ENCODE measurements around the gene PHETA2. TPM values are rescaled to one million over a fixed set of nuclear protein-coding genes. Genes with fewer than 3 reads are reported as not detected.

PHETA2 gene
- total RNA-seq, 1 experiment from 2014 or later, result 5.7 TPM

DNA sequence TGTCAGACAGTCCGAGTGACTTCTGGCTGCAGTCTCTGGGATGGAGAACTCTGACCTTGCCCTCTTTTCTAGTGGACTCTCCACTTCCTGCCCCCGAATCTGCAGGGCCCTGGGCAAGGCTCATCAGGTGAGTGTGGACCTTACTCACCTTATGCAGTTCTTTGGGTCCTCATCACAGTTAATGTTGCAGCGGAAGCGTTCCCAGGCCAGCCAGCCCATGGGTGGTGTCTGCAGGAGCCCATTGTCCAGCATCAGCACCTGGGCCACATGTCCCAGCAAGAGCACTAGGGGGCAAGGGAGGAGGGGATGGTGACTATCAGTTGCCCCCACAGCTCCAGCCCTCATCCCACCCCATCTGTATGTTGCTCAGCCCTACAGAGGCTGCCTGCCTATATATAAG, 5.8 kb upstream of the PHETA2 start:
- peaks cover 23% of the 10 kb centered on the region for H3K27me3 Mint-ChIP-seq (ENCODE audit: low read depth)
- POLR2A ChIA-PET, result no interaction called here
- ATAC-seq, result no peak
- no peak for TF ChIP-seq NR2C2 (CRISPR knock-in tag; IDR thresholded peaks at IDR 0.05)
- TF ChIP-seq ZNF423 (CRISPR knock-in tag; IDR thresholded peaks at IDR 0.05), result no peak
- TF ChIP-seq, protein P1, sequence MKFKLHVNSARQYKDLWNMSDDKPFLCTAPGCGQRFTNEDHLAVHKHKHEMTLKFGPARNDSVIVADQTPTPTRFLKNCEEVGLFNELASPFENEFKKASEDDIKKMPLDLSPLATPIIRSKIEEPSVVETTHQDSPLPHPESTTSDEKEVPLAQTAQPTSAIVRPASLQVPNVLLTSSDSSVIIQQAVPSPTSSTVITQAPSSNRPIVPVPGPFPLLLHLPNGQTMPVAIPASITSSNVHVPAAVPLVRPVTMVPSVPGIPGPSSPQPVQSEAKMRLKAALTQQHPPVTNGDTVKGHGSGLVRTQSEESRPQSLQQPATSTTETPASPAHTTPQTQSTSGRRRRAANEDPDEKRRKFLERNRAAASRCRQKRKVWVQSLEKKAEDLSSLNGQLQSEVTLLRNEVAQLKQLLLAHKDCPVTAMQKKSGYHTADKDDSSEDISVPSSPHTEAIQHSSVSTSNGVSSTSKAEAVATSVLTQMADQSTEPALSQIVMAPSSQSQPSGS (CRISPR knock-in tag; IDR thresholded peaks at IDR 0.05; ENCODE audit: borderline replicate concordance, low read depth), result no peak
- TF ChIP-seq, protein P2, sequence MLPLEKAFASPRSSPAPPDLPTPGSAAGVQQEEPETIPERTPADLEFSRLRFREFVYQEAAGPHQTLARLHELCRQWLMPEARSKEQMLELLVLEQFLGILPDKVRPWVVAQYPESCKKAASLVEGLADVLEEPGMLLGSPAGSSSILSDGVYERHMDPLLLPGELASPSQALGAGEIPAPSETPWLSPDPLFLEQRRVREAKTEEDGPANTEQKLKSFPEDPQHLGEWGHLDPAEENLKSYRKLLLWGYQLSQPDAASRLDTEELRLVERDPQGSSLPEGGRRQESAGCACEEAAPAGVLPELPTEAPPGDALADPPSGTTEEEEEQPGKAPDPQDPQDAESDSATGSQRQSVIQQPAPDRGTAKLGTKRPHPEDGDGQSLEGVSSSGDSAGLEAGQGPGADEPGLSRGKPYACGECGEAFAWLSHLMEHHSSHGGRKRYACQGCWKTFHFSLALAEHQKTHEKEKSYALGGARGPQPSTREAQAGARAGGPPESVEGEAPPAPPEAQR (CRISPR knock-in tag; IDR thresholded peaks at IDR 0.05), result no peak
- H3K4me1 Mint-ChIP-seq, result peaks cover 49% of the 10 kb centered on the region
- H3K36me3 Mint-ChIP-seq, result peaks cover 27% of the 10 kb centered on the region
- H3K4me3 Mint-ChIP-seq, result no peak overlapping the region
- CTCF ChIA-PET, result interaction anchor here (1.0 kb wide), 1 partner anchor 142 kb away, joined by 3 read pairs; no protein-coding TSS in a partner anchor
- no peaks in the 10 kb centered on the region for H3K9me3 Mint-ChIP-seq
- peak; percentile 4 for DNase-seq (ENCODE audit: low spot score)
- no peak overlapping the region for H3K27ac Mint-ChIP-seq

DNA sequence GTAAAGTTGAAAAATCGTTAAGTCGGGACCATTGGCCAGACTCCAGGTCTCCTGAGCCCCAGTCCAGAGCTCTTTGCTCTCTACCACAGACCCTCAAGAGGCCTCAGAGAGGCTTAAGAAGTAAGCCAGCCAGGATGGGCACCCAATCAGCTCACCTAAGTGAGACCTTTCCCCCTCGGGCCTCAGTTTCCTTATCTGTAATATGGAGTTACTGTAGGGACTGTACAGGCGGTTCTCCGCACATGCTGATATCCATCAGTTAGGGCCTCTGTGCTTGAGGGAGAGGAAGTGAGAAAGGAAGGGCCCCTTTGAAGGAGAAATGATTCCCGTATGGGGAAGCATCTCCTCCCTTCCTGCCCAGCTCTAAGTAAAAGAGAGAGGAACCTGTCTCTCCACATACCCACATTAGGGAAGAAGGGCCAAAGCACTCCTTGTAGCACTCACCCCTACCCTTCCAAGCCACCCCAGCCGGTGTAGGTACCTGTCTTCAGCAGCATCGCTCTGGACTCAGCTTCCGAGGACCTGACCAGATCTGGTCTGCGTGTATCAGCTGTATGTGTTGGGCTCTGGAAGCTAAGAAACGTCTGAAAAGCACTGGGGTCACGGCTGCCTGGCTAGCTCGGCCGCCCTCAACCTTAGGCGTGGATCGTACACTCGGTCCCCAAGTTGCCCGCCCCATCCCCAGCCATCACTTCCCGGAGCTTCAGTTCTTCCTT, 4.1 kb upstream of the PHETA2 start:
- H3K36me3 Mint-ChIP-seq, result peaks cover 24% of the 10 kb centered on the region
- H3K4me3 Mint-ChIP-seq, result peak overlapping the region; percentile 72
- ChIA-PET POLR2A (interaction anchor here (0.5 to 2.8 kb wide), 6 partner anchors 10 to 126 kb away, joined by 3 to 10 read pairs (median 3); partner anchors contain the start of gene NDUFA6), CTCF (interaction anchor here (1.1 to 2.8 kb wide), 6 partner anchors 21 to 373 kb away, joined by 3 to 22 read pairs (median 6); partner anchors contain the start of genes NDUFA6 and TNFRSF13C)
- H3K9me3 Mint-ChIP-seq, result no peaks in the 10 kb centered on the region
- peaks cover 28% of the 10 kb centered on the region for H3K27me3 Mint-ChIP-seq (ENCODE audit: low read depth)
- H3K27ac Mint-ChIP-seq, result peak overlapping the region; percentile 8; the same call in 1 of the 2 replicates
- 0 out of 2 replicates have a peak, but pooled peaks have one; percentile 29 for TF ChIP-seq ZNF317 (CRISPR knock-in tag; IDR thresholded peaks at IDR 0.05; ENCODE audit: borderline replicate concordance, low read depth)
- TF ChIP-seq ZNF232 (CRISPR knock-in tag; IDR thresholded peaks at IDR 0.05), result no peak
- TF ChIP-seq GABPB1 (CRISPR knock-in tag; IDR thresholded peaks at IDR 0.05), result no peak
- TF ChIP-seq, protein P3, sequence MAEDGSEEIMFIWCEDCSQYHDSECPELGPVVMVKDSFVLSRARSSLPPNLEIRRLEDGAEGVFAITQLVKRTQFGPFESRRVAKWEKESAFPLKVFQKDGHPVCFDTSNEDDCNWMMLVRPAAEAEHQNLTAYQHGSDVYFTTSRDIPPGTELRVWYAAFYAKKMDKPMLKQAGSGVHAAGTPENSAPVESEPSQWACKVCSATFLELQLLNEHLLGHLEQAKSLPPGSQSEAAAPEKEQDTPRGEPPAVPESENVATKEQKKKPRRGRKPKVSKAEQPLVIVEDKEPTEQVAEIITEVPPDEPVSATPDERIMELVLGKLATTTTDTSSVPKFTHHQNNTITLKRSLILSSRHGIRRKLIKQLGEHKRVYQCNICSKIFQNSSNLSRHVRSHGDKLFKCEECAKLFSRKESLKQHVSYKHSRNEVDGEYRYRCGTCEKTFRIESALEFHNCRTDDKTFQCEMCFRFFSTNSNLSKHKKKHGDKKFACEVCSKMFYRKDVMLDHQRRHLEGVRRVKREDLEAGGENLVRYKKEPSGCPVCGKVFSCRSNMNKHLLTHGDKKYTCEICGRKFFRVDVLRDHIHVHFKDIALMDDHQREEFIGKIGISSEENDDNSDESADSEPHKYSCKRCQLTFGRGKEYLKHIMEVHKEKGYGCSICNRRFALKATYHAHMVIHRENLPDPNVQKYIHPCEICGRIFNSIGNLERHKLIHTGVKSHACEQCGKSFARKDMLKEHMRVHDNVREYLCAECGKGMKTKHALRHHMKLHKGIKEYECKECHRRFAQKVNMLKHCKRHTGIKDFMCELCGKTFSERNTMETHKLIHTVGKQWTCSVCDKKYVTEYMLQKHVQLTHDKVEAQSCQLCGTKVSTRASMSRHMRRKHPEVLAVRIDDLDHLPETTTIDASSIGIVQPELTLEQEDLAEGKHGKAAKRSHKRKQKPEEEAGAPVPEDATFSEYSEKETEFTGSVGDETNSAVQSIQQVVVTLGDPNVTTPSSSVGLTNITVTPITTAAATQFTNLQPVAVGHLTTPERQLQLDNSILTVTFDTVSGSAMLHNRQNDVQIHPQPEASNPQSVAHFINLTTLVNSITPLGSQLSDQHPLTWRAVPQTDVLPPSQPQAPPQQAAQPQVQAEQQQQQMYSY (CRISPR knock-in tag; IDR thresholded peaks at IDR 0.05), result no peak
- no peak for DNase-seq (ENCODE audit: low spot score)
- peak; percentile 1; the same call in 1 of the 2 replicates for ATAC-seq
- H3K4me1 Mint-ChIP-seq, result peaks cover 51% of the 10 kb centered on the region

DNA sequence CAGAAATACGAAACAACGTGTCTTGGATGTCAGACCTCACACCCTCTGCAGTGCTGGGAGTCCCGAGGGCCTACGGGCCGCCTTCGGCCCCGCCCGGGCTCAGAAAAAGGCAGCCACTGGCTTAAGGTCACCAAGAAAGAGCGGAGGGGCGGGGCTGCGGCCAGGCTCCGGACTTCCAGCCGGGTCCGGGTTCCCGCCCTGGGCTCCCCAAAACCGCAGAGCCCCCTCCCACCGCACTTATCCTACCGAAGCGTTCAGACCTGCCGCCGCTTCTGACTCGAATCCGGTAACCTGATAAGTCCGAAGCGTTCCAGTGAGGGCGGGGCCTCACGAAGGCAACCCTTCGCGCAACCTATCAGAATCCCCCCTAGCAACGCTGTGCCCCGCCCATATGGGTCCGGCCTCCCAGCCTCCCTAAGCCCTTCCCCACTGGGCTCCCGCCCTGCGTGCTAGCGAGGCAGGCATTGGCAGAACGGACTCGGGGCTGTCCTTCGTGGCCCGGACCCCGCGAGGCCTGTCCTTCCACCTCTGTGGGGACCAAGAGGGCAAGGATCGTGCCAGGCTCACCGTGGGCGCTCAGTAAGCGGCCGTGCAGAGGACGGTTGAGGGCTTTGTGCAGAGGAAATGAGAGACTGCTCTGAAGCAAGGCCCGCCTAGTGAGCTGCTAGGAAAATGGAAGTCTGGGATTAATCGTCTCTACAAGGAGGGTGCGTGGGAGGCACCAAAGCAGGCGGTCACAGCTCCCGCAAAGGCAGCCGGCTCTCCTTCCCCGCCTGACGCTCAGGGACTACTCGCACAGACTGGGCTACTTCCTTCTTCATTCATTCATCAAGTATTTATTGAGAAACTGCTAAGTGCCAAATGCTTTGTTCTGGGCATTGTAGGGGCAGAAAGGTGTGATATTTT, 3.3 kb upstream of the PHETA2 start, which contains the start of gene NAGA:
Gene NAGA, minus strand, starts transcription at position 296 of the 906 bp plus-strand sequence. CDS start 515 bp downstream, outside the sequence.
- H3K27ac Mint-ChIP-seq, result peak within 1 kb of the TSS; percentile 8; the same call in 1 of the 2 replicates
- peaks cover 28% of the 10 kb centered on the region for H3K27me3 Mint-ChIP-seq (ENCODE audit: low read depth)
- no peaks in the 10 kb centered on the region for H3K9me3 Mint-ChIP-seq
- peaks cover 16% of the 10 kb centered on the region for H3K36me3 Mint-ChIP-seq
- H3K4me3 Mint-ChIP-seq, result peak within 1 kb of the TSS; percentile 72
- DNase-seq (ENCODE audit: low spot score) (peak; percentile 97), ATAC-seq (peak; percentile 95)
- H3K4me1 Mint-ChIP-seq, result peaks cover 45% of the 10 kb centered on the region
- ChIA-PET CTCF (interaction anchor here (1.0 to 2.8 kb wide), 7 partner anchors 20 to 373 kb away, joined by 3 to 22 read pairs (median 6); partner anchors contain the start of genes NDUFA6, SMIM45 and TNFRSF13C), POLR2A (interaction anchor here (0.5 to 2.8 kb wide), 7 partner anchors 9 to 140 kb away, joined by 3 to 10 read pairs (median 6); partner anchors contain the start of genes CENPM and NDUFA6)
- no peak for TF ChIP-seq JAZF1 (CRISPR knock-in tag; IDR thresholded peaks at IDR 0.05)
- TF ChIP-seq IRF2 (CRISPR knock-in tag; IDR thresholded peaks at IDR 0.05; ENCODE audit: borderline replicate concordance, low read depth), result no peak
- no peak for TF ChIP-seq MXD4 (CRISPR knock-in tag; IDR thresholded peaks at IDR 0.05; ENCODE audit: borderline replicate concordance)
- TF ChIP-seq ZNF232 (CRISPR knock-in tag; IDR thresholded peaks at IDR 0.05), result no peak
- TF ChIP-seq NR1H2 (CRISPR knock-in tag; IDR thresholded peaks at IDR 0.05), result peak; percentile 39; the same call in 1 of the 2 replicates
- no peak for TF ChIP-seq ELF4 (CRISPR knock-in tag; IDR thresholded peaks at IDR 0.05; ENCODE audit: low read depth)
- TF ChIP-seq, protein P4, sequence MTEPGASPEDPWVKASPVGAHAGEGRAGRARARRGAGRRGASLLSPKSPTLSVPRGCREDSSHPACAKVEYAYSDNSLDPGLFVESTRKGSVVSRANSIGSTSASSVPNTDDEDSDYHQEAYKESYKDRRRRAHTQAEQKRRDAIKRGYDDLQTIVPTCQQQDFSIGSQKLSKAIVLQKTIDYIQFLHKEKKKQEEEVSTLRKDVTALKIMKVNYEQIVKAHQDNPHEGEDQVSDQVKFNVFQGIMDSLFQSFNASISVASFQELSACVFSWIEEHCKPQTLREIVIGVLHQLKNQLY (CRISPR knock-in tag; IDR thresholded peaks at IDR 0.05), result no peak
- TF ChIP-seq FOXJ3 (CRISPR knock-in tag; IDR thresholded peaks at IDR 0.05; ENCODE audit: borderline replicate concordance), result no peak; the same call in 1 of the 2 replicates
- TF ChIP-seq ZBTB21 (CRISPR knock-in tag; IDR thresholded peaks at IDR 0.05; ENCODE audit: borderline replicate concordance), result peak; percentile 83; the same call in 1 of the 2 replicates
- TF ChIP-seq ZNF416 (CRISPR knock-in tag; IDR thresholded peaks at IDR 0.05), result no peak
- TF ChIP-seq, protein P2 (CRISPR knock-in tag; IDR thresholded peaks at IDR 0.05), result no peak
- no peak for TF ChIP-seq PRRX2 (CRISPR knock-in tag; IDR thresholded peaks at IDR 0.05)

Measured in WTC11 (cell line).